GM18951 (cell line): ENCODE data around the gene CHD3.

Experiments
- POLR2A ChIP-seq: IDR thresholded peaks from 4 replicates; pipeline ENCODE4 v1.6.1; 2011; ENCODE audit warnings: mild to moderate bottlenecking; ENCODE audit not compliant: insufficient read length, insufficient read depth; ENCODE audit errors: extremely low read depth
- in situ Hi-C: fragments of 300-500 bp; cut with MboI; formaldehyde crosslinking; loops from one replicate; pipeline ENCODE4 v1.12.0; 2022; ENCODE audit warnings: low sequenced_read_pairs, mixed read lengths, inconsistent platforms; ENCODE audit not compliant: unreplicated experiment

CHD3 gene

GRCh38 chr17:7873051-7873450 is 15.5 kb upstream of the CHD3 start:
- TF ChIP-seq POLR2A: no peak
- in situ Hi-C loops: no loop called here

GRCh38 chr17:7875804-7876370 is 12.7 kb upstream of the CHD3 start:
- in situ Hi-C loops: no loop called here
- no peak for TF ChIP-seq POLR2A

- in situ Hi-C loops: no loop called here
- TF ChIP-seq POLR2A: no peak
Observed at GRCh38 chr17:7878234-7878633, 10.4 kb upstream of the CHD3 start.

- no peak for TF ChIP-seq POLR2A
- in situ Hi-C loops: no loop called here
Observed at GRCh38 chr17:7880076-7880868, 8.3 kb upstream of the CHD3 start.

GRCh38 chr17:7881276-7882054 is 7.1 kb upstream of the CHD3 start:
- in situ Hi-C loops: no loop called here
- no peak for TF ChIP-seq POLR2A

GRCh38 chr17:7882068-7882467 is 6.5 kb upstream of the CHD3 start:
- TF ChIP-seq POLR2A: peak; percentile 29
- in situ Hi-C loops: no loop called here

GRCh38 chr17:7882629-7883028 is 6.0 kb upstream of the CHD3 start:
- in situ Hi-C loops: no loop called here
- TF ChIP-seq POLR2A: no peak

GRCh38 chr17:7883781-7884386 is 4.7 kb upstream of the CHD3 start:
- TF ChIP-seq POLR2A: no peak
- in situ Hi-C loops: no loop called here

- in situ Hi-C loops: no loop called here
Observed at GRCh38 chr17:7884581-7885366, 3.8 kb upstream of the CHD3 start.

GRCh38 chr17:7885367-7886226 is 3.0 kb upstream of the CHD3 start:
- peak; percentile 65 for TF ChIP-seq POLR2A
- in situ Hi-C loops: no loop called here

More at GRCh38 chr17:7884581-7885366, 3.8 kb upstream of the CHD3 start:
- TF ChIP-seq POLR2A: no peak

- in situ Hi-C loops: no loop called here
- TF ChIP-seq POLR2A: no peak
Observed at GRCh38 chr17:7886227-7887037, 2.2 kb upstream of the CHD3 start.
